Endothelial cell of umbilical vein (primary cell): Measurements from ENCODE around the gene SNORC. TPM values are rescaled to one million over a fixed set of nuclear protein-coding genes. Genes with fewer than 3 reads are reported as not detected.
A peak's percentile ranks its signal among the peaks of the same experiment; 100 is the strongest.

Source experiments
- BruUV-seq: library from RNA; stranded (reverse); fragments of 400-500 nt; replicated peaks from 2 replicates; lab custom pipeline; 2021; lab: Mats Ljungman, UMichigan
- CTCF ChIA-PET: fragments of 300-600, 350-600 bp; sonication (Branson Sonifier 250); formaldehyde crosslinking; loops from one replicate; lab custom pipeline; 2021; ENCODE audit warnings: antibody characterized with exemption, inconsistent platforms; lab: Charles Lee
- POLR2A ChIA-PET: fragments of 300-600, 350-600 bp; sonication (Branson Sonifier 250); formaldehyde crosslinking; loops from one replicate; lab custom pipeline; 2021; ENCODE audit warnings: antibody characterized with exemption, inconsistent platforms; lab: Charles Lee
- DNase-seq: peaks from one replicate; pipeline ENCODE4 v3.0.0-alpha.2; 2011; ENCODE audit warnings: low read depth, low spot score
- FAIRE-seq: peaks from 2 replicates; lab custom pipeline; 2011; peaks lifted over from hg19 to GRCh38; lab: Jason Lieb, UNC
- H2AFZ ChIP-seq: 2 replicates; pipeline ENCODE4 v1.6.0; 2012; ENCODE audit warnings: low read depth, low read length, control low read depth, inconsistent platforms
- H3K27ac ChIP-seq: 2 replicates; pipeline ENCODE4 v1.5.1; 2011; ENCODE audit warnings: low read depth, mild to moderate bottlenecking, control low read depth, low read length, moderate library complexity; ENCODE audit not compliant: insufficient read depth
- H3K27me3 ChIP-seq, 2 experiments: 2 replicates each; pipeline versions ENCODE4 v1.6.0 to v1.6.1; 2011; ENCODE audit warnings: low read length in 2 of 2, mixed read lengths in 1 of 2; ENCODE audit not compliant: control insufficient read depth in 2 of 2, insufficient read depth in 2 of 2
- H3K36me3 ChIP-seq, 2 experiments: 2 replicates in 1 of 2; 3 replicates in 1 of 2; pipeline ENCODE4 v1.5.1; 2011; ENCODE audit warnings: low read length in 2 of 2, mild to moderate bottlenecking in 1 of 2, moderate library complexity in 1 of 2; ENCODE audit not compliant: control insufficient read depth in 2 of 2, insufficient read depth in 2 of 2; ENCODE audit errors: extremely low read depth in 1 of 2
- H3K4me1 ChIP-seq: 3 replicates; pipeline ENCODE4 v1.5.1; 2011; ENCODE audit warnings: mild to moderate bottlenecking, low read length; ENCODE audit not compliant: control insufficient read depth, insufficient read depth; ENCODE audit errors: extremely low read depth
- H3K4me2 ChIP-seq: 2 replicates; pipeline ENCODE4 v1.6.1; 2011; ENCODE audit warnings: low read length, control low read depth, mixed read lengths; ENCODE audit not compliant: insufficient read depth
- H3K4me3 ChIP-seq, 3 experiments: fragments of 200-600 bp in 1 of 3; sonication (generic), shearing (Covaris generic) in 1 of 3; replicated peaks in 1 of 3; 2 replicates each; pipeline ENCODE4 v1.5.1; 2011 to 2016; ENCODE audit warnings: control low read depth in 3 of 3, low read length in 3 of 3, mild to moderate bottlenecking in 2 of 3, inconsistent platforms in 1 of 3, low read depth in 1 of 3, moderate library complexity in 1 of 3; ENCODE audit not compliant: insufficient read depth in 1 of 3
- H3K79me2 ChIP-seq: 2 replicates; pipeline ENCODE4 v1.6.0; 2012; ENCODE audit warnings: low read length, inconsistent platforms; ENCODE audit not compliant: control insufficient read depth, insufficient read depth
- H3K9ac ChIP-seq: replicated peaks from 2 replicates; pipeline ENCODE3; 2011; ENCODE audit warnings: low read length, control low read depth; ENCODE audit not compliant: insufficient read depth; ENCODE audit errors: extremely low read depth
- H3K9me1 ChIP-seq: replicated peaks from 3 replicates; pipeline ENCODE4 v1.6.0; 2011; ENCODE audit warnings: mild to moderate bottlenecking, low read length; ENCODE audit not compliant: control insufficient read depth, insufficient read depth; ENCODE audit errors: extremely low read depth
- H3K9me3 ChIP-seq: replicated peaks from 2 replicates; pipeline ENCODE4 v1.5.1; 2012; ENCODE audit warnings: low read length, inconsistent platforms; ENCODE audit not compliant: control insufficient read depth, insufficient read depth
- H4K20me1 ChIP-seq: replicated peaks from 2 replicates; pipeline ENCODE3; 2011; ENCODE audit warnings: mild to moderate bottlenecking, low read length; ENCODE audit not compliant: control insufficient read depth, insufficient read depth; ENCODE audit errors: extremely low read depth
- CTCF ChIP-seq, 2 donors: IDR thresholded peaks; 1 replicate in 1 of 2; 2 replicates in 1 of 2; pipeline ENCODE4 v1.5.1; 2011; ENCODE audit warnings: low read length in 2 of 2, mild to moderate bottlenecking in 2 of 2, moderate library complexity in 2 of 2, control low read depth in 1 of 2, inconsistent platforms in 1 of 2, low read depth in 1 of 2; ENCODE audit not compliant: insufficient read depth in 1 of 2; ENCODE audit errors: extremely low read depth in 1 of 2
- EZH2 ChIP-seq: IDR thresholded peaks from 2 replicates; pipeline ENCODE4 v1.6.1; 2012; ENCODE audit warnings: borderline replicate concordance, low read depth, mild to moderate bottlenecking, moderate library complexity, low read length, inconsistent platforms; ENCODE audit not compliant: severe bottlenecking
- FOS ChIP-seq: IDR thresholded peaks from 2 replicates; pipeline ENCODE4 v1.6.1; 2011; ENCODE audit warnings: mild to moderate bottlenecking, low read length, moderate library complexity, borderline replicate concordance; ENCODE audit not compliant: insufficient read depth
- GATA2 ChIP-seq: IDR thresholded peaks from 2 replicates; pipeline ENCODE4 v1.7.0; 2011; ENCODE audit warnings: low read depth, mild to moderate bottlenecking, moderate library complexity, mixed read lengths, low read length; ENCODE audit not compliant: insufficient read length, insufficient read depth
- JUN ChIP-seq: IDR thresholded peaks from 2 replicates; pipeline ENCODE4 v1.6.1; 2011; ENCODE audit warnings: borderline replicate concordance, low read depth; ENCODE audit not compliant: insufficient read length, insufficient read depth
- MAX ChIP-seq: IDR thresholded peaks from 2 replicates; pipeline ENCODE4 v1.6.1; 2011; ENCODE audit not compliant: insufficient read depth, insufficient read length
- MYC ChIP-seq: IDR thresholded peaks from one replicate; pipeline ENCODE4 v1.6.1; 2011; ENCODE audit warnings: mild to moderate bottlenecking, low read depth, low read length
- POLR2A ChIP-seq: IDR thresholded peaks from 2 replicates; pipeline ENCODE4 v1.6.1; 2012; ENCODE audit warnings: low read depth, mild to moderate bottlenecking, control low read depth, low read length
- POLR2AphosphoS5 ChIP-seq: IDR thresholded peaks from 2 replicates; pipeline ENCODE4 v1.6.1; 2012; ENCODE audit warnings: low read depth, mild to moderate bottlenecking, control low read depth, low read length, moderate library complexity; ENCODE audit not compliant: insufficient read depth
- dilution Hi-C: fragments of 300-500 bp; cut with MboI; formaldehyde crosslinking; loops from one replicate; pipeline ENCODE4 v1.15.0; 2019; ENCODE audit warnings: low sequenced_read_pairs; ENCODE audit not compliant: extremely low pct_ligation_motif_present
- intact Hi-C: fragments of 100-400 bp; cut with micrococcal nuclease; formaldehyde crosslinking; loops from one replicate; pipeline ENCODE4 v1.10.0; 2022
- polyA plus RNA-seq, 4 experiments: library from polyadenylated mRNA; depleted of rRNA in 3 of 4; stranded (reverse) in 3 of 4; unstranded in 1 of 4; fragments of >200 nt; gene quantifications; 2 replicates each; pipeline versions ENCODE4 v1.2.1 to v1.2.3, GENCODE V29; 2011 to 2012; ENCODE audit warnings: missing spikeins in 1 of 4
- total RNA-seq: library from RNA; stranded (reverse); gene quantifications from 2 replicates; pipeline ENCODE4 v1.2.3, GENCODE V29; 2021

The SNORC gene
- total and polyA plus RNA-seq, 2 donors (not counting 3 experiments of a cell fraction or from before 2014, with no cell fraction given), result 1.4 to 4.0 TPM

GRCh38 chr2:232860593-232861241 is 9.3 kb upstream of the SNORC start:
- no peaks in the 10 kb centered on the region for H3K27me3 ChIP-seq

DNA sequence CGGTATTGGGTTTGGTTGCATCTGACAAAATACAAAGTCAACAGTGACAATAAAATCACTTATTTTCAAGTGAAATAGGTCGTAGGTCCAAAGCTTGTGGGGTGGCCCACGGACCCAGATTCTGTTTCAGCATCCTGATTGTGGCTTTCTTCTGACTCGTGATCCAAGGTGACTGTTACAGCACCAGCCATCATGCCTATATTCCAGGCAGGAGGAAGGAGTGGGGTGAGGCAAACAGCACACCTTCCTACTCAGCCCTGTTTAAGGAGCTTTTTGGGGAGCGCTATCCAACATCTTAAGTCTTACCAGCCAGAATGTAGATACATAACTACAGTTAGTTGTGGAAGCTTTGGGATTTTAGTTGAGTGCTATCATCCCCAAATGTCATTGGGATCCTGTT is 8.7 kb upstream of the SNORC start:
- DNase-seq (no peak), FAIRE-seq (no peak)
- H3K4me1 ChIP-seq, result no peaks in the 10 kb centered on the region
- intact Hi-C loops, result no loop called here
- no peak overlapping the region for H3K4me2 ChIP-seq
- POLR2A ChIA-PET, result no interaction called here
- H3K79me2 ChIP-seq, result no peaks in the 10 kb centered on the region
- dilution Hi-C loops, result no loop called here
- no peaks in the 10 kb centered on the region for H3K9me3 ChIP-seq
- no peaks in the 10 kb centered on the region for H4K20me1 ChIP-seq
- no peak overlapping the region for H3K27ac ChIP-seq
- H3K27me3 ChIP-seq, result no peaks in the 10 kb centered on the region
- CTCF ChIA-PET, result no interaction called here
- BruUV-seq, result no TSS peak
- H2AFZ ChIP-seq, result no peak overlapping the region
- no peak overlapping the region for H3K9ac ChIP-seq
- TF ChIP-seq MAX (no peak), FOS (no peak), GATA2 (no peak), JUN (no peak), MYC (no peak), CTCF (IDR thresholded peaks at IDR 0.05; ENCODE audit: extremely low read depth in 1 of 2, insufficient read depth in 1 of 2, low read depth in 1 of 2, low read length in 2 of 2) (no peak), EZH2 (no peak), POLR2A (no peak), POLR2AphosphoS5 (no peak)
- no peak overlapping the region for H3K4me3 ChIP-seq
- H3K9me1 ChIP-seq, result no peaks in the 10 kb centered on the region
- peaks cover 3 to 20% of the 10 kb centered on the region in 2 experiments for H3K36me3 ChIP-seq

More at GRCh38 chr2:232860593-232861241, 9.3 kb upstream of the SNORC start:
- TF ChIP-seq POLR2AphosphoS5, result no peak
- peak; percentile 12 for TF ChIP-seq JUN
- Histone ChIP-seq H3K4me3 (no peak overlapping the region), H3K9me3 (no peaks in the 10 kb centered on the region), H3K9ac (no peak overlapping the region), H4K20me1 (no peaks in the 10 kb centered on the region), H3K4me1 (no peaks in the 10 kb centered on the region), H3K79me2 (no peaks in the 10 kb centered on the region), H3K4me2 (no peak overlapping the region), H3K36me3 (peaks cover 3 to 20% of the 10 kb centered on the region in 2 experiments), H3K9me1 (no peaks in the 10 kb centered on the region), H2AFZ (no peak overlapping the region), H3K27ac (no peak overlapping the region)
- DNase-seq, result no peak
- dilution Hi-C loops (no loop called here), intact Hi-C loops (no loop called here)
- FAIRE-seq, result peak; percentile 31
- BruUV-seq, result no TSS peak
- ChIA-PET CTCF (interaction anchor here (2.2 kb wide), 1 partner anchor 168 kb away, joined by 11 read pairs; no protein-coding TSS in a partner anchor), POLR2A (no interaction called here)
